HL-60 (cell line): ENCODE data around the gene SLC9A3.

Experiments used
- DNase-seq, 2 experiments: peaks; one replicate each; pipeline ENCODE4 v3.0.0-alpha.2; 2010 to 2020; ENCODE audit warnings: low read depth in 1 of 2, low spot score in 1 of 2
- H3K27ac ChIP-seq: fragments of 250-450 bp; sonication (Bioruptor Pico); replicated peaks from 2 replicates; pipeline ENCODE4 v1.5.1; 2020; ENCODE audit warnings: mild to moderate bottlenecking, moderate library complexity
- H3K27me3 ChIP-seq: fragments of 250-450 bp; sonication (Bioruptor Pico); 2 replicates; pipeline ENCODE4 v1.5.1; 2021; ENCODE audit warnings: mild to moderate bottlenecking, moderate library complexity; ENCODE audit not compliant: insufficient read depth, poor library complexity, severe bottlenecking
- H3K4me3 ChIP-seq: replicated peaks from 2 replicates; pipeline ENCODE4 v1.5.1; 2011; ENCODE audit warnings: mild to moderate bottlenecking, control low read depth, low read length; ENCODE audit not compliant: insufficient read depth
- GABPA ChIP-seq: IDR thresholded peaks from 2 replicates; pipeline ENCODE4 v1.6.1; 2012; ENCODE audit warnings: low read depth
- POLR2AphosphoS5 ChIP-seq: IDR thresholded peaks from 2 replicates; pipeline ENCODE4 v1.6.1; 2012; ENCODE audit warnings: low read depth
- SPI1 ChIP-seq: IDR thresholded peaks from 2 replicates; pipeline ENCODE4 v1.6.1; 2012; ENCODE audit warnings: low read depth, mild to moderate bottlenecking, borderline replicate concordance
- TF ChIP-seq, protein P1 (sequence below): IDR thresholded peaks from one replicate; pipeline ENCODE4 v1.5.1; 2011; ENCODE audit warnings: low read length, control low read depth, inconsistent platforms; ENCODE audit not compliant: insufficient read depth
- TF ChIP-seq, protein P2 (sequence below): IDR thresholded peaks from 2 replicates; pipeline ENCODE4 v1.6.1; 2012; ENCODE audit warnings: low read depth; ENCODE audit not compliant: insufficient replicate concordance

The SLC9A3 gene

DNA sequence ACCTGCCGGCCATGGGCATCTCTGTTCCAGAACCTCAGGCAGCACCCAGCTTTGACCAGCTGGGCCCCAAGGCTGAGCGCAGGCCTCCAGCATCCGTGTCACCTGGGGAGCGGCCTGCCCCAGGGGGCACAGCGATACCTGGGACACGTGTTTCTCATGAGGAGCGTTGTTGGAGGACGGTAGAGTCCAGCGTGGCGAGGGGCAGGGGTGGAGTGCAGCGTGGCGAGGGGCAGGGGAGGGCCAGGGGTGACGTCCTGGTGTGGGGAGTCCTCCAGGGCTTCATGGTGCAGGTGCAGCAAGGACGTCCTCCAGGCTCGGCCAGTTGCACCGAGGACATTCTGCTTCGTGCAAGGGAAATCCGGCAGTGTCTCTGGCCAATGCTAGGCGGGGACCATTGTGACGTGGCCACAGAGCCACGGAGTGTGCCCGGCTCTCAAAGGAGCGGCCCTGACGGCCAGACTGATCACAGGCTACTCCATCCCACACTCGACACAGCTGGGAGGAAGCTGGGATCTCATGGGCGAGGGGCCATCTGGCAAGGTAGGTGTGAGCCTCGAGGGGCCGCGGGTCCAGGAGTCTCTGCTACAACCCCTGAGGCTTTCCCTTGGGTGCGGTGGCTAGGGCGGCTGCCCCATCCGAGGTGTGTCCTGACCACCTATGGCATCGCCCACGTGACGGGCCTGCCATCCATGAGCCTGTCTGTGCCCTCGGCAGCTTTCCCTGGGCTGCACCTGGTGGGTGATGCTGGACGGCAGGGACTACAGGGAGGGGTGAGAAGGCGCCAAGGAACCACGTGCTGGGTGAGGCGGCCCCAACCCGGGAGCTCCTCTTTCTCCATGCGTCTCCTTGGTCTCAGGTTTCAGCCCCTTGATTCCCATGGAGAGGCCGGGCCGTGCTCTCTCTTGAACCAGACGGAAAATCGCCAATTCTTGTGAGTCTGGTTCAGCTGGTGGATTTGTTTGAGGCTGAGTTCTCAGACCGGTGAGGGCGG, 33.8 kb downstream of the SLC9A3 start:
- H3K27me3 ChIP-seq = peaks cover 8% of the 10 kb centered on the region
- no peak overlapping the region for H3K27ac ChIP-seq
- DNase-seq = no peak
- no peak overlapping the region for H3K4me3 ChIP-seq
- TF ChIP-seq SPI1 (no peak), GABPA (no peak), POLR2AphosphoS5 (no peak)
- TF ChIP-seq, protein P1, sequence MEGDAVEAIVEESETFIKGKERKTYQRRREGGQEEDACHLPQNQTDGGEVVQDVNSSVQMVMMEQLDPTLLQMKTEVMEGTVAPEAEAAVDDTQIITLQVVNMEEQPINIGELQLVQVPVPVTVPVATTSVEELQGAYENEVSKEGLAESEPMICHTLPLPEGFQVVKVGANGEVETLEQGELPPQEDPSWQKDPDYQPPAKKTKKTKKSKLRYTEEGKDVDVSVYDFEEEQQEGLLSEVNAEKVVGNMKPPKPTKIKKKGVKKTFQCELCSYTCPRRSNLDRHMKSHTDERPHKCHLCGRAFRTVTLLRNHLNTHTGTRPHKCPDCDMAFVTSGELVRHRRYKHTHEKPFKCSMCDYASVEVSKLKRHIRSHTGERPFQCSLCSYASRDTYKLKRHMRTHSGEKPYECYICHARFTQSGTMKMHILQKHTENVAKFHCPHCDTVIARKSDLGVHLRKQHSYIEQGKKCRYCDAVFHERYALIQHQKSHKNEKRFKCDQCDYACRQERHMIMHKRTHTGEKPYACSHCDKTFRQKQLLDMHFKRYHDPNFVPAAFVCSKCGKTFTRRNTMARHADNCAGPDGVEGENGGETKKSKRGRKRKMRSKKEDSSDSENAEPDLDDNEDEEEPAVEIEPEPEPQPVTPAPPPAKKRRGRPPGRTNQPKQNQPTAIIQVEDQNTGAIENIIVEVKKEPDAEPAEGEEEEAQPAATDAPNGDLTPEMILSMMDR = no peak
- TF ChIP-seq, protein P2, sequence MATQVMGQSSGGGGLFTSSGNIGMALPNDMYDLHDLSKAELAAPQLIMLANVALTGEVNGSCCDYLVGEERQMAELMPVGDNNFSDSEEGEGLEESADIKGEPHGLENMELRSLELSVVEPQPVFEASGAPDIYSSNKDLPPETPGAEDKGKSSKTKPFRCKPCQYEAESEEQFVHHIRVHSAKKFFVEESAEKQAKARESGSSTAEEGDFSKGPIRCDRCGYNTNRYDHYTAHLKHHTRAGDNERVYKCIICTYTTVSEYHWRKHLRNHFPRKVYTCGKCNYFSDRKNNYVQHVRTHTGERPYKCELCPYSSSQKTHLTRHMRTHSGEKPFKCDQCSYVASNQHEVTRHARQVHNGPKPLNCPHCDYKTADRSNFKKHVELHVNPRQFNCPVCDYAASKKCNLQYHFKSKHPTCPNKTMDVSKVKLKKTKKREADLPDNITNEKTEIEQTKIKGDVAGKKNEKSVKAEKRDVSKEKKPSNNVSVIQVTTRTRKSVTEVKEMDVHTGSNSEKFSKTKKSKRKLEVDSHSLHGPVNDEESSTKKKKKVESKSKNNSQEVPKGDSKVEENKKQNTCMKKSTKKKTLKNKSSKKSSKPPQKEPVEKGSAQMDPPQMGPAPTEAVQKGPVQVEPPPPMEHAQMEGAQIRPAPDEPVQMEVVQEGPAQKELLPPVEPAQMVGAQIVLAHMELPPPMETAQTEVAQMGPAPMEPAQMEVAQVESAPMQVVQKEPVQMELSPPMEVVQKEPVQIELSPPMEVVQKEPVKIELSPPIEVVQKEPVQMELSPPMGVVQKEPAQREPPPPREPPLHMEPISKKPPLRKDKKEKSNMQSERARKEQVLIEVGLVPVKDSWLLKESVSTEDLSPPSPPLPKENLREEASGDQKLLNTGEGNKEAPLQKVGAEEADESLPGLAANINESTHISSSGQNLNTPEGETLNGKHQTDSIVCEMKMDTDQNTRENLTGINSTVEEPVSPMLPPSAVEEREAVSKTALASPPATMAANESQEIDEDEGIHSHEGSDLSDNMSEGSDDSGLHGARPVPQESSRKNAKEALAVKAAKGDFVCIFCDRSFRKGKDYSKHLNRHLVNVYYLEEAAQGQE = no peak

DNA sequence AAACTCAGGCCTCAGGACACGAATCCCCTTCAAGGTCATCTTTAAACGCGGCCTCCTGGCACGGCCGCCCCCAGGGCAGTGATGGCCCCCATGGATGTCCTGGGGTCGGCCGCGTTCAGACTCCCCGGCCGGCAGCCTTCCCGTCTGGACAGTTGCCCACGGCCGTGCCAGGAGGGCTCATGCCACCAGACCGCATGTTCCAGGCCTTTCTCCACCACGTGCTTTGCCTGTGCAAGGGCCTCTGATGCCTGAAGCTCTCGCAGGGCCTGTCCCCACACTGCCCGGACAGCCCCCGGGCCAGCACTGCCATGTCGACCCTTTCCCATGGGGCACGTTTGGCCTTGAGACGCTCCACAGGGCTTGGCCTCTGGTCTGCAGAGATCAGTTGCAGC, 34.6 kb downstream of the SLC9A3 start:
- TF ChIP-seq, protein P2 = no peak
- no peak for TF ChIP-seq SPI1
- H3K27me3 ChIP-seq = peaks cover 13% of the 10 kb centered on the region
- DNase-seq = no peak
- no peak overlapping the region for H3K4me3 ChIP-seq
- no peak overlapping the region for H3K27ac ChIP-seq

DNA sequence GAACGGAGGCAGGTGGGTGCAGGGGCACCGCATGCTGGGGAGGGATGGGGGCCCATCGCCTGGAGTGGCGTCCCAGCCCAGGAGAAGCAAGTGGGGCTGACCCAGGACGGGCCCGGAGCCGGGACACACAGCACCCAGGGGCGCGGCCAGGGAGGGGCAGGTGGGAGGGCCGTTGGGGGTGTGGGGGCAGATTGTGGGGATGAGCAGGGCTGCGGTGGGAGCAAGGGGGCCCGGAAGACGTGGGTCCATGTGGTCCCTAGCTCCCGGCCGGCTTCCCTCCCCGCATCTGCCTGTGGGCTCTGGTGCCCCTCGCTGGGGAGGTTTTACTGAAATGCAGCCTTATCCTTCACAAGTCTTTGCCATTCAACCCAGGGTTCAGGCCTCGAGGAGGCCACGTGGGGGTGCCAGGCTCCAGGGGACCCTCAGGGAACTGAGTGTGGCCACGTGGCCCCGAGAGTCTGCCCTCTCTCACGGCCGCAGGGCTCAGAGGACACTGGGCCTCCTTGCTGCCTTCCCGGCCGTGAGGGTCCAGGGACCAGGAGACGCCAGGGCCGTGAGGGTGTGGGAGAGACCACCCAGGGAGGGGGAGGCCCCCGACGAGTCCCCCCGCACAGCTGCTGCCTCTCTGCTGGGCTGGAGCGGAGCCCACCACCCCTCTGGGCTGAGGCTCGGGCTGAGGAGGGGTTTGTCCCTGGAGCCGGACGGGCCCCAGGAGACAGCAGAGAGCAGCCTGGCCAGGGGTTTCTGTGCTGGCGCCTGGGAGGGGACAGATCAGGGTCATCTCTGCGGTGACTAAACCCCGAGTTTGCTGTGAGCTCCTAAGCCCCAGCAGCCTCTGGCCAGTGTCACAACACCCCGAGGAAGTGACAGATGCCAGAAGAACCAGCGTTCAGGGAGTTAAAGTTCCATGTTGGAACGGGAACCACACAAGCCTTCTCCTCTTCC, 35.2 kb downstream of the SLC9A3 start:
- Histone ChIP-seq H3K4me3 (no peak overlapping the region), H3K27ac (no peak overlapping the region), H3K27me3 (peaks cover 17% of the 10 kb centered on the region)
- no peak for DNase-seq
- TF ChIP-seq POLR2AphosphoS5 (no peak), GABPA (no peak), SPI1 (no peak)
- TF ChIP-seq, protein P1 = no peak
- TF ChIP-seq, protein P2 = no peak
